Smooth muscle cell (in vitro differentiated cells): ENCODE measurements around the gene HYKK. TPM values are rescaled to one million over a fixed set of nuclear protein-coding genes. Genes with fewer than 3 reads are reported as not detected.
"Not testable (repeated sequence)": the region's sequence is repeated elsewhere in the genome, so short reads cannot be mapped to it uniquely, and the experiment has no call there.

Source experiments
- DNase-seq: peaks from one replicate; lab custom pipeline; 2025; ENCODE audit not compliant: unreplicated experiment; lab: John Stamatoyannopoulos, UW
- H2AFZ ChIP-seq: fragments of 200-600 bp; sonication (generic); 2 replicates; pipeline ENCODE4 v1.6.0; 2016; ENCODE audit warnings: antibody characterized with exemption, low read depth, mild to moderate bottlenecking
- H3F3A ChIP-seq: fragments of 200-600 bp; sonication (generic); 2 replicates; pipeline ENCODE4 v1.6.0; 2017; ENCODE audit warnings: antibody characterized with exemption, low read depth
- H3K27ac ChIP-seq: fragments of 200-600 bp; sonication (generic); 2 replicates; pipeline ENCODE4 v1.5.1; 2016; ENCODE audit warnings: low read depth, mild to moderate bottlenecking
- H3K27me3 ChIP-seq: fragments of 200-600 bp; sonication (generic); 2 replicates; pipeline ENCODE4 v1.6.1; 2016; ENCODE audit warnings: low read depth, mild to moderate bottlenecking
- H3K36me3 ChIP-seq: fragments of 200-600 bp; sonication (generic); 2 replicates; pipeline ENCODE4 v1.5.1; 2016; ENCODE audit warnings: low read depth
- H3K4me1 ChIP-seq: fragments of 200-600 bp; sonication (generic); 2 replicates; pipeline ENCODE4 v1.5.1; 2016; ENCODE audit warnings: low read depth
- H3K4me2 ChIP-seq: fragments of 200-600 bp; sonication (generic); 2 replicates; pipeline ENCODE4 v1.6.0; 2016; ENCODE audit warnings: mild to moderate bottlenecking
- H3K4me3 ChIP-seq: fragments of 200-600 bp; sonication (generic); 2 replicates; pipeline ENCODE4 v1.5.1; 2016; ENCODE audit warnings: mild to moderate bottlenecking
- H3K79me2 ChIP-seq: fragments of 200-600 bp; sonication (generic); 2 replicates; pipeline ENCODE4 v1.6.0; 2016; ENCODE audit warnings: low read depth, mild to moderate bottlenecking
- H3K9ac ChIP-seq: fragments of 200-600 bp; sonication (generic); 2 replicates; pipeline ENCODE4 v1.6.0; 2016; ENCODE audit warnings: low read depth
- H3K9me3 ChIP-seq: fragments of 200-600 bp; sonication (generic); replicated peaks from 2 replicates; pipeline ENCODE4 v1.5.1; 2016; ENCODE audit warnings: low read depth
- H4K20me1 ChIP-seq: fragments of 200-600 bp; sonication (generic); 2 replicates; pipeline ENCODE4 v1.6.0; 2016; ENCODE audit warnings: low read depth
- WGBS: methylation state at CpG from one replicate; pipeline ENCODE4 v1.1.7; 2016; ENCODE audit warnings: low lambda C conversion rate; 5-methylcytosine and 5-hydroxymethylcytosine counted together
- polyA plus RNA-seq: library from polyadenylated mRNA; unstranded; fragments of >200 nt; fragmentation: Nextera tagmentation; extraction: Ambion mirVana; gene quantifications from 2 replicates; pipeline ENCODE4 v1.2.1, GENCODE V29; 2016
- total RNA-seq: library from RNA; depleted of rRNA; stranded (reverse); fragments of >200 nt; gene quantifications from 2 replicates; pipeline ENCODE4 v1.2.3, GENCODE V29; 2014
- TF ChIP-seq, protein P1 (sequence below): fragments of 200-600 bp; sonication (generic); IDR thresholded peaks from 2 replicates; pipeline ENCODE4 v1.5.1; 2017; ENCODE audit warnings: borderline replicate concordance, mild to moderate bottlenecking, antibody characterized with exemption; ENCODE audit not compliant: insufficient read depth, poor library complexity, severe bottlenecking

Gene HYKK
- total and polyA plus RNA-seq, 2 experiments from 2014 or later = 0.54 to 2.4 TPM

DNA sequence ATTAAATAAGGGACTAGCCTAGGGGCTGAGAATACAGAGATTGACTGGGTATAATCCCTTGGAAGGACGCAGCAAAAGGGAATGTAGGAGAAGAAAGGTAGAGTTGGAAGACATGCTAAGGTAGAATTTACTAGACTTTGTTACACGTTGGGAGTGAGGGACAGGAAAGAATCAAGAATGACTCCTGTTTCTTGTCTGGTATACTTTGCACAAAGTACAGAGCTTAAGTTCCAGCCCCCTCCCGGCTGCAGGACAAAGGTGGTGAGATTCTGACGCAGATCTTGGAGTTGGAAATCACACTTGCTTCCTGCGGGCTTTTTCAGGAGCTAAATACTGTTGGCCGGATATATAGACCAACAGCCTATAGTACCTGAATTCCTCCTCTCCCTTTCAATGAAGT, 895 bp downstream of the HYKK start:
- H3K9ac ChIP-seq = no peak overlapping the region
- peak overlapping the region; percentile 87 for H3K4me2 ChIP-seq
- no peaks in the 10 kb centered on the region for H3K4me1 ChIP-seq
- H2AFZ ChIP-seq = peak overlapping the region; percentile 76
- H3F3A ChIP-seq = peaks cover 4% of the 10 kb centered on the region
- TF ChIP-seq, protein P1, sequence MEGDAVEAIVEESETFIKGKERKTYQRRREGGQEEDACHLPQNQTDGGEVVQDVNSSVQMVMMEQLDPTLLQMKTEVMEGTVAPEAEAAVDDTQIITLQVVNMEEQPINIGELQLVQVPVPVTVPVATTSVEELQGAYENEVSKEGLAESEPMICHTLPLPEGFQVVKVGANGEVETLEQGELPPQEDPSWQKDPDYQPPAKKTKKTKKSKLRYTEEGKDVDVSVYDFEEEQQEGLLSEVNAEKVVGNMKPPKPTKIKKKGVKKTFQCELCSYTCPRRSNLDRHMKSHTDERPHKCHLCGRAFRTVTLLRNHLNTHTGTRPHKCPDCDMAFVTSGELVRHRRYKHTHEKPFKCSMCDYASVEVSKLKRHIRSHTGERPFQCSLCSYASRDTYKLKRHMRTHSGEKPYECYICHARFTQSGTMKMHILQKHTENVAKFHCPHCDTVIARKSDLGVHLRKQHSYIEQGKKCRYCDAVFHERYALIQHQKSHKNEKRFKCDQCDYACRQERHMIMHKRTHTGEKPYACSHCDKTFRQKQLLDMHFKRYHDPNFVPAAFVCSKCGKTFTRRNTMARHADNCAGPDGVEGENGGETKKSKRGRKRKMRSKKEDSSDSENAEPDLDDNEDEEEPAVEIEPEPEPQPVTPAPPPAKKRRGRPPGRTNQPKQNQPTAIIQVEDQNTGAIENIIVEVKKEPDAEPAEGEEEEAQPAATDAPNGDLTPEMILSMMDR = no peak
- H3K9me3 ChIP-seq = no peaks in the 10 kb centered on the region
- H4K20me1 ChIP-seq = no peaks in the 10 kb centered on the region
- no peak for DNase-seq
- no peak overlapping the region for H3K27ac ChIP-seq
- H3K27me3 ChIP-seq = peaks cover 3% of the 10 kb centered on the region
- WGBS = 57% methylated on average over 6 of the region's 6 CpGs
- peak overlapping the region; percentile 61 for H3K4me3 ChIP-seq
- no peaks in the 10 kb centered on the region for H3K79me2 ChIP-seq
- H3K36me3 ChIP-seq = no peaks in the 10 kb centered on the region

DNA sequence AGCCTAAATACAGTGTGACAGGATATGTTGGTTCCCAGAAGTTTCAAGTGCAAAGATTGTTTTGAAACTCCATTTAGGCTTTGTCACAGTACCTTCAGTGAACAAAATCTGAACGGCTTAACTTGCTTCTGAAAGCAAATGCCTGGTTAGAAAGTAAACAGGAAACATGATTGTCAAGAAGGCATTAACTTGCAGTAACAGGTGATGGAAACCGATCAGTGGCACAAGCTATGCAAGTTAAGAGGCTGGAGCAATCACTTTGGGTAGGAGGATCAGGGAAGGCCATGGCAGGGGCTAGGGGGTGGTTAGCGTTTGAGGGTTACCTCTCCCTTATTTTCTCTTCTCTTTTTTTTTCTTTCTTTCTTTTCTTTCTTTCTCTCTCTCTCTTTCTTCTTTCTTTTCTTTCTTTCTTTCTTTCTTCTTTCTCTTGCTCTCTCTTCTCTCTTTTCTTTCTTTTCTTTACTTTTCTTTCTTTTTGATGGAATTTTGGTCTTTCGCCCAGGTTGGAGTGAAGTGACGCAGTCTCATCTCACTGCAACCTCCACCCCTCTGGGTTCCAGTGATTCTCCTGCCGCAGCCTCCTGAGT, 2.4 kb downstream of the HYKK start:
- TF ChIP-seq, protein P1 = no peak
- Histone ChIP-seq H3K4me2 (no peak overlapping the region), H3K79me2 (no peaks in the 10 kb centered on the region), H3K27me3 (peaks cover 3% of the 10 kb centered on the region), H3K9me3 (no peaks in the 10 kb centered on the region), H3K4me1 (no peaks in the 10 kb centered on the region), H3K9ac (no peak overlapping the region), H2AFZ (no peak overlapping the region), H3K36me3 (no peaks in the 10 kb centered on the region), H3K27ac (no peak overlapping the region), H3K4me3 (no peak overlapping the region), H3F3A (peaks cover 4% of the 10 kb centered on the region), H4K20me1 (no peaks in the 10 kb centered on the region)
- 90% methylated on average over 6 of the region's 6 CpGs for WGBS
- no peak for DNase-seq

DNA sequence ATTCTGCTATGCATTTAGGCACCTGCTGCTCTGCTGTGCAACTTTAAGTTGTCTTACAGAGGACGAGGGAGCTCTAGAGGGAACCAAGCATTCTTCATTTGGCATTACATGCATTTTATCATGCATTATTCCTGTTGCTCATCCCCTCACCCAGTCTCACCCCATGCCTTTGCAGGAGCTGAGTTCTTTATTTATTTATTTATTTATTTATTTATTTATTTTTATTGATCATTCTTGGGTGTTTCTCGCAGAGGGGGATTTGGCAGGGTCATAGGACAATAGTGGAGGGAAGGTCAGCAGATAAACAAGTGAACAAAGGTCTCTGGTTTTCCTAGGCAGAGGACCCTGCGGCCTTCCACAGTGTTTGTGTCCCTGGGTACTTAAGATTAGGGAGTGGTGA, 12.7 kb downstream of the HYKK start:
- not testable (repeated sequence) for H3K27me3 ChIP-seq, H3F3A ChIP-seq, H3K4me1 ChIP-seq, H3K36me3 ChIP-seq, H3K79me2 ChIP-seq, H3K4me2 ChIP-seq, DNase-seq, H3K9ac ChIP-seq, H3K27ac ChIP-seq, H4K20me1 ChIP-seq, H2AFZ ChIP-seq, H3K4me3 ChIP-seq, H3K9me3 ChIP-seq
- 78% methylated on average over 3 of the region's 3 CpGs for WGBS

DNA sequence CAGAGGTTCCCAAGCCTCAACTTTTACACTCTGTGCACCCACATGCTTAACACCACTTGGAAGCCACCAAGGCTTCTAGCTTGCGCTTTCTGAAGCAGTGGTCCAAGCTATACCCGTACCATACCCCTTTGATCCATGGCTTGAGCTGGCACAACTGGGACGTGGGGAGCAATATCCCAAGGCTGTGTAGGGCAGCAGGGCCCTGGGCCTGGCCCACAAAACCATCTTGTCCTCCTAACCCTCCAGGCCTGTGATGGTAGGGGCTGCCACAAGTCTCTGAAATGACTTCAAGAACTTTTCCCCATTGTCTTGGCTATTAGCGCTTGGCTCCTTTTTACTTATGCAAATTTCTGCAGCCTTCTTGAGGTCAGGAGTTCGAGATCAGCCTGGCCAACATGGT, 16.9 kb downstream of the HYKK start:
- no peak for DNase-seq
- H3K79me2 ChIP-seq = no peaks in the 10 kb centered on the region
- H3K4me2 ChIP-seq = no peak overlapping the region
- H3F3A ChIP-seq = no peaks in the 10 kb centered on the region
- no peaks in the 10 kb centered on the region for H3K36me3 ChIP-seq
- H3K27me3 ChIP-seq = no peaks in the 10 kb centered on the region
- H2AFZ ChIP-seq = no peak overlapping the region
- H4K20me1 ChIP-seq = no peaks in the 10 kb centered on the region
- H3K27ac ChIP-seq = no peak overlapping the region
- no peaks in the 10 kb centered on the region for H3K4me1 ChIP-seq
- no peak overlapping the region for H3K4me3 ChIP-seq
- H3K9ac ChIP-seq = no peak overlapping the region
- TF ChIP-seq, protein P1 = no peak
- no peaks in the 10 kb centered on the region for H3K9me3 ChIP-seq
- 89% methylated on average over 5 of the region's 5 CpGs for WGBS
